GM19397 (cell line): ENCODE measurements around the gene ZDHHC8.

Source experiments
- ATAC-seq: cut with Tn5 transposase; IDR thresholded peaks from one replicate; pipeline ENCODE4 v1.9.1; 2021; ENCODE audit warnings: mild to moderate bottlenecking, moderate library complexity; ENCODE audit not compliant: unreplicated experiment

Gene ZDHHC8

GRCh38 chr22:20140521-20140964 is 8.9 kb downstream of the ZDHHC8 start:
- no peak for ATAC-seq

DNA sequence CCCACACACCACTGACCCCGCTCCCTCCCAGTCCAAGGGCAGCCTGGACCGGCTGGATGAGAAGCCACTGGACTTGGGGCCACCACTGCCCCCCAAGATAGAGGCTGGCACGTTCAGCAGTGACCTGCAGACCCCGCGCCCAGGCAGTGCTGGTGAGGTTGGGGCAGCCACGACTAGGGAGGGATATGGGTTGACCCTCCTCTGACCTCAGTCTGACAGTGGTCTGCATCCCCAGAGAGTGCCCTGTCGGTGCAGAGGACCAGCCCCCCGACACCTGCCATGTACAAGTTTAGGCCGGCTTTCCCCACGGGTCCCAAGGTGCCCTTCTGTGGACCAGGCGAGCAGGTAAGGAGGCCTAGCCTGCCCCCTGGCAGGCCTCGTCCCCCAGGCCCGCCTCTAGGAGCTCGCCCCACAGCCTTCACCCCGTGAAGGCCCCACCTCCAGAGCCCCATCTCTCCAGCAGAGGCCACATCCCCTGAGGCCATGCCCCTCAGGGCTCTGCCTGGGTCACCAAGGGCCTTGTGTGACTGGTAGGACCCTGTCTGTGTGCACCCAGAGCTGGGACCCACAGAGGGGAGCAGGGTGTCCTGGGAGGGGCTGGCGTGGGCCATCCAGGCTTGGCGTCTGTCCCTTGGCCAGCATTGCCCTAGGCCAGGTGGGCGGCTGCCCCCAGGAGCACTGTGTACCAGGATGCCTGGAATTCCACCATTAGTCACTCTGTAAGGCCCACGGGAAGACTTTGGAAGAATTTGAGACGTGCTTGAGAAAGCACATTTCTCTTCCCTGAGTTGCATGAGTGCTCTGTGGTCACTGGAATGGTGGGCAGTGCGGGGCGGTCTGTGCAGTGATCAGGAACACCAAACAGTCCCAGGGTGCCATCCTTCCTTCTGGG is 9.8 kb downstream of the ZDHHC8 start:
- no peak for ATAC-seq

DNA sequence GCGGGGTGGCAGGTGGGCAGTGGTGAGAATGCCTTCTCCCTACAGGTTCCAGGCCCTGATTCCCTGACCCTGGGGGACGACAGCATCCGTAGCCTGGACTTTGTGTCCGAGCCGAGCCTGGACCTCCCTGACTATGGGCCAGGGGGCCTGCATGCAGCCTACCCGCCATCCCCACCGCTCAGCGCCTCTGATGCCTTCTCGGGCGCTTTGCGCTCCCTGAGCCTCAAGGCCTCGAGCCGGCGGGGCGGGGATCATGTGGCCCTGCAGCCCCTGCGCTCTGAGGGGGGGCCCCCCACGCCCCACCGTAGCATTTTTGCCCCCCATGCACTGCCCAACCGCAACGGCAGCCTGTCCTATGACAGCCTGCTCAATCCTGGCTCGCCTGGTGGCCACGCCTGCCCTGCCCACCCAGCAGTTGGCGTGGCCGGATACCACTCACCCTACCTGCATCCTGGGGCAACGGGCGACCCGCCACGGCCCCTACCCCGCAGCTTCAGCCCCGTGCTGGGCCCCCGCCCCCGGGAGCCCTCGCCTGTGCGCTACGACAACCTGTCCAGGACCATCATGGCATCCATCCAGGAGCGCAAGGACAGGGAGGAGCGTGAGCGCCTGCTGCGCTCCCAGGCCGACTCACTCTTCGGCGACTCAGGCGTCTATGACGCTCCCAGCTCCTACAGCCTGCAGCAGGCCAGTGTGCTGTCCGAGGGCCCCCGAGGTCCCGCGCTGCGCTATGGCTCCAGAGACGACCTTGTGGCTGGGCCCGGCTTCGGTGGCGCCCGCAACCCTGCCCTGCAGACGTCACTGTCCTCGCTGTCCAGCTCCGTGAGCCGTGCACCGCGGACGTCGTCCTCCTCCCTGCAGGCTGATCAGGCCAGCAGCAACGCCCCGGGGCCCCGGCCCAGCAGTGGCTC is 11.4 kb downstream of the ZDHHC8 start:
- ATAC-seq = no peak

DNA sequence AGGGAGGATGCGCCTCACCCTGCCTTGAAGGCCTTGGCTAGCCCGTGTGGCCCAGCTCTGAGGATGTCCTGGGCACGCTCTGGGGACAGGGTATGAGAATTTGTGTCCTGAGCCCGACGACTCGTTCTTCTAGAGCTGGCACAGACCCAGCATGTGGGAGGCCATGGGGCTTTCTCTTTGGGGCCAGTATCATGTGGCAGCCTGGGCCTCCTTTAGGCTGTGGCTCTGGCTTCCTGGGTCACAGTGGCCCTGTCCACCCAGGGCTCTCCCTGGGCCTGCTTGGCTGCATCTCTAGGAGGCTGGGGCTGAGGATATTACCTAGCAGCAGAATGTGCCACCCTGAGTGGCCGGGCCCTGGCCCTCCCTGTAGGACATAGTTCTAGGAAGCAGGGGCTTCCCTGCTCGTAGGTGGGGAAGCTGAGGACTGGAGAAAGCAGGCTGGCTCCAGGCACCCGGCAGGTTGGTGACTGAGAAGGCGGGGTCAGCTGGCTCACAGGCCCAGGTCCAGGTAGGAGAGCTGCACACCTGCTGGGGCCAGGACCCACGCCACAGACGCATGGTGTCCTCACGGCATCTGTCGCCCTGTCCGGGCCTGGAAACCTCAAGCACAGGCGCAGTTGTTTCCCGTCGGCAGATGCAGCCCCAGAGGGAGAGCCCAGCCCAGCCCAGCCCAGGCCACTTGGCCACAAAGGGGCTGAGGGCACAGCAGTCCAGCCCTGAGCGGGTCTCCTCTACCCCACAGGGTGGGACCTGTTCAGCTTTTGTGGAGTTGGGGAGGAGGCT is 12.5 kb downstream of the ZDHHC8 start:
- ATAC-seq = no peak

DNA sequence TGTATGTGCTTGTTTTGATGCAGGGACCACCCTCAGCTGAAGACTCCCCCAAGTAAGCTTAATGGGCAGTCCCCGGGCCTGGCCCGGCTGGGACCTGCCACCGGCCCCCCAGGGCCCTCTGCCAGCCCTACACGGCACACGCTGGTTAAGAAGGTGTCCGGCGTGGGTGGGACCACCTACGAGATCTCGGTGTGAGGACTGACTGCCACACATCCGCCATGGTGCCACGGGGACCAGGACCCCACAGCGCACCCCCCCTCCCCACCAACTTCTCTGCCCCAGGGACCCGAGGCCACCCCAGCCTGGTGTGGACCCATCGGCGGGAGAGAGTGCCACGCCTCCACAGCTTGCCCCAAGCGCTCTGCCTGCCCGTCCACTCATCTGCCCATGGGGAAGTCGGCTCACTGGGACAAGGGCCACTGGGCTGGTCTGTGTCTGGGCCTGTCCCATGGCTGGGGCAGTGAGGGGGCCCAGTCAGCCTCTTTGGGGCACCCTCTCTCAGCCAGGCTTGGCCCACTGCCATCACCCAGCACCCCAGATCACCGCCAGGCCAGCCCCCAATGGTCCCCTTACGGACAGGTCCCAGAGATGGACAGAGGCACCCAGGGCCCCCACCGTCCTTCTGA is 13.7 kb downstream of the ZDHHC8 start:
- ATAC-seq = no peak

- ATAC-seq = no peak
These were observed 14.2 kb downstream of the ZDHHC8 start for GRCh38 chr22:20145832-20146223.

GRCh38 chr22:20146777-20147176 is 15.2 kb downstream of the ZDHHC8 start:
- no peak for ATAC-seq

DNA sequence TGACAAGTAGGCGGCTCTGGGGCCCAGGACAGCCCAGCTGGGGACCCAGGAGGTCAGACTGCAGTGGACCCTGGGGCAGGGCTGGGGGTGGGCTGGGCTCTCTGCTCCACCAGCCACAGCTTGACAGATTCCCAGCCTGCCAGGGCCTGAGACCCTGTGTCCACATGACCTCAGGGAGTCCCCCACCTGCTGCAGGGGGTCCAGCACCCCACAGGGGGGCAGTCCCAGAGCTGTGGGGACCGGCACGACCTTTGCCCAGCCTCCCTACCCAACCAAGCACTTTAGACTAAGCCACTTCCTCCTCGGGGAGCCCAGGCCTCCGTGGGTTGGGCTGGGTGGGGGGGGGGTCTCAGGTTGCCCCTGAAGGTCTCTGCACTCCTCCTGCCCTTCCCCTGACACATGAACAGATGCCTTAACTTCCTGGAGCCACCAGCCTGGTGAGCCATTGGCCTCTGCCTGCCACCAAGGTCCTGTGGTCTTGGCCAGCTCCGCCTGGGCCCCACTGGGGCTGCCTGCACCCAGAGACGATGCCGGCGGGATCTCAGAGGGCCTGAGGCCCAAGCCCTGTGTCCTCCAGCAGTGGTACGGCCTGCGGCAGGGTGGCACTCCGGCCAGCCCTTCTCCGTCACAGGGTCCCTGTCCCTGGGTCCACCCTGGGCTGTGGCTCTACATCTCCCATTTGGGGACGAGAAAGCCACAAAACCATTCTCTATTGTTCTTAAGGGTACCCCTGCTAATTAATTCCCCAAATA is 15.8 kb downstream of the ZDHHC8 start:
- no peak for ATAC-seq

GRCh38 chr22:20148414-20148813 is 16.8 kb downstream of the ZDHHC8 start:
- ATAC-seq = no peak

GRCh38 chr22:20149257-20150250 is 17.9 kb downstream of the ZDHHC8 start:
- ATAC-seq = no peak

DNA sequence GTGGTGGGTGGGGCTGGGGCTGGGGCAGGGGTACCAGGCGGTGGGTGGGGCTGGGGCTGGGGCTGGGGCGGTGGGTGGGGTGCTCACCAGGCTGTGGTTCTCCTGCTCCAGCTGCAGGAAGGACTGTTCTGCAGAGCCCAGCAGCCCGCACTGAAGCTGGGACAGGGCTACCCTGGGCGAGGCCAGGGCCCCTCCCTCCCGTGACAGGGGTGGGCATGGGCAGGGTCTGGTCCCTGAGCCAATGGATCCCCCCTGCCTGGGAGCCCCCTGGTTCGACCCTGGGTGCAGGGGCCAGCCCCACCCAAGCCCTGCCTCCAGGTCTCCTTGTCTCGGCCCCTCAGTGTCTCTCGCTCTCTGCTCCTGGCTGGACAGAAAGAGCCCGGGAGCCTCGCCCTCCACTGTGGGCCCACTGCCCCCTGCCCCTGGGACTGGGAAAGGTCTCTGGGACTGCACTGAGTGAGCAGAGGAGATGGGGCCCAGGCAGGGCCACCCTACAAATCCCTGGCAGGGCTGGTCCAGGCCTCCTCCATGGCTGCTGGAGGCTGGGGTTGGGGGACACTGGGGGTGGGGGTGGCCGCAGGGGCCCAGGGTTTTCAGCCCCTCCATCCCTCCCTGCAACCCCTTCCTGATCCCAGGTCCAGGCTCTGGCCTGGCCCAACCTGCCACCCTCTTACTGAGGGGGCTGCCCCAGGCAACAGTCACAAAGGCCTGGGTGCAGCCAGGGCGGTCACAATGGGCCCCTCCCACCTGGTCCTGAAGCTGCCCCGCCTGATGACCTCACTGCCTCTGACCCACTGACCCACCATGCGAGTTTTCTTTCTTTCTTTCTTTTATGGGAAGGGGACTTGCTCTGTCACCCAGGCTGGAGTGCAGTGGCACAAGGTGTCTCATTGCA is 19.0 kb downstream of the ZDHHC8 start, which contains the start of gene CCDC188:
CCDC188 (minus strand) TSS at position 675 of the 895 bp plus-strand sequence; CDS start at position 606, 69 bp downstream.
- no peak for ATAC-seq

DNA sequence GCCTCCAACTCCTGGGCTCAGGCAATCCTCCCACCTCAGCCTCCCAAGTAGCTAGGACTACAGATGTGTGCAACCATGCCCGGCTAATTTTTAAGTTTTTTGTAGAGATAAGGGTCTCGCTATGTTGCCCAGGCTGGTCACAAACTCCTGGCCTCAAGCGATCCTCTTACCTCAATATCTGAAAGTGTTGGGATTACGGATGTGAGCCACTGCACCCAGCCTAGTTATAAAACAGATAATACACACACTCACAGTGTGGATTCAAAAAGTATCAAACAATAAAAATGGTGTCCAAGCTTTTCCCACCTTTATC is 19.6 kb downstream of the ZDHHC8 start:
- ATAC-seq = no peak

GRCh38 chr22:20152464-20152890 is 20.9 kb downstream of the ZDHHC8 start:
- ATAC-seq = no peak

GRCh38 chr22:20153945-20154344 is 22.3 kb downstream of the ZDHHC8 start:
- ATAC-seq = no peak

DNA sequence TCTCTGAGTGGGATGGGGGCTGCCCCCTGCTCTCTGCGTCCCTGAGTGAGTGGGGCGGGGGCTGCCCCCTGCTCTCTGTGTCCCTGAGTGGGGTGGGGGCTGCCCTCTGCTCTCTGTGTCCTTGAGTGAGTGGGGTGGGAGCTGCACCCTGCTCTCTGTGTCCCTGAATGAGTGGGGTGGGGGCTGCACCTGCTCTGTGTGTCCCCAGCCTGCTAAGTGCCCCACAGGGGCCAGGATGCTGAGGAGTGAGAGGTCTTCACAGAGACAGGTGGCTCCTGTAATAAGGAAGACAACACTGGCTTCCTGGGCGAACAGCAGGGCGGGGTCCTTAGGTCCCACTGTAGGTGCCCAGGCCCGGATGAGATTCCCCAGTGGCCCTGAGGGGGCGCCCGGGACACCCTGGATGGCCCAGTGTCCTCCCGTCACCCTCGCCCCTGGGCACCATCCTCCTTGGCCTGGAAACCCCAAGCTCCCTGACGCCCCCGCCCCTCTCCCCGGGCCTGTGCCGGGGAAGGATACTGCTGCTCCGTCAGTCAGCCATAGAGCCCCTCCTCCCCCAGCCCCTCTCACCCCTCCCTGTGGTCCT is 23.1 kb downstream of the ZDHHC8 start:
- no peak for ATAC-seq

DNA sequence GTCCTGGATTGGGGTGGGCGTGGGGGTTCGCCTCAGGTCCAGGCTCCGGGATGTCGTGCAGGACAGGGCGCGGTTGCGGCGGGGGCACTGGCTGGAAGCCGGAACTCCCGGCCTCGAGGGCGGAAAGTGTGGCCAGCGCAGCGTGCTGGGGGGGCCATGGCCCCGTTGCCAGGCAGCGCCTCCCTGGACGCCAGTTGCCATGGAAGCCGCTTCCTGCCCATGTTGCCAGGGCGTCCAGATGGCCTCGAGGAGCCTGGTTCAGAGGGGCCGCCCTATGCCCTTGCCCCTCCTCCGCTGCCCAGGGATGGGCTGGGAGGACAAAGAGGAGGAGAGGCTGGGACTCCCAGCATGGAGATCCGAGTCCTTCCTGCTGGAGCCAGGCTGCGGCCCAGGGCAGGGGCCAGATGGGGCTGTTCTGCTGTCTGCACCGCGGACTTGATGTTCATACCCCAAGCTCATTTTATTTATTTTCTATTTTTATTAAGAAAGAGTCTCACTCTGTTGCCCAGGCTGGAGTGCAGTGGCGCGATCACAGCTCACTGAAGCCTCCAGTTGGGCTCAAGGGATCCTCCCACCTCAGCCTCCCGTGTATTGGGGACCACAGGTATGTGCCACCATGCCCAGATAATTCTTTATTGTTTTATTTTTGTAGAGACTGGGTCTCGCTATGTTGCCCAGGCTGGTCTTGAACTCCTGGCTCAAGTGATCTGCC is 23.9 kb downstream of the ZDHHC8 start:
- ATAC-seq = no peak

- no peak for ATAC-seq
These were observed 24.4 kb downstream of the ZDHHC8 start for GRCh38 chr22:20156042-20156389.
